Measurements from ENCODE around the gene PLA2G4E. TPM values are rescaled to one million over a fixed set of nuclear protein-coding genes. Genes with fewer than 3 reads are reported as not detected.
A peak's percentile ranks its signal among the peaks of the same experiment; 100 is the strongest.

The PLA2G4E gene
- total and polyA plus RNA-seq, 2 of the 13 experiments (the other 11 are each of a cell fraction or from before 2014, with no cell fraction given): not detected

DNA sequence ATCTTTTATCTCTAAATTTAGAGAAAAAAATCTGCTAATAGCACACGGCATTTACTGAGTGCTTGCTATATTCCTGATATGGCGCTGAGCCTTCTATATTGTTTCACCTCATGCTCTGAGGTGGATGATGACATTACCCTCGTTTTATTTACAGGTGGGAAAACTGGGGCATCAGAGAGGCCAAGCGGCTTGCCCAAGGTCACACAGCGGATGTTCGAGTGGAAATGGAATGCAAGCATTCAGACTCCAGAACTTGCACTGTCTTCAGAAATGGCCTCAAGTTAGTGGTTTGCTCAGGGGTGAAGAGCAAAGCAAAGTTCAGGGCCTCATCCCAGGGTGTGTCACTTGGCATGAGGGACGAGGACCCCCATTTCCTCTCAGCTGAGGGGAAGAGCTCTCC, 65.7 kb downstream of the PLA2G4E start:
- DNase-seq (ENCODE audit: low spot score): no peak
- H3K9ac ChIP-seq (ENCODE audit: insufficient read depth, low read depth, low read length): no peak overlapping the region
- in situ Hi-C loops (cut with HindIII; ENCODE audit: extremely low pct_ligation_motif_present, low pct_unique_long_range_greater_than_20kb): no loop called here
- POLR2A ChIA-PET: no interaction called here
- WGBS (ENCODE audit: low lambda C conversion rate): 79% methylated on average over 7 of the region's 7 CpGs
- H4K20me1 ChIP-seq (ENCODE audit: insufficient read depth, low read length): no peaks in the 10 kb centered on the region
- H3K4me1 ChIP-seq (ENCODE audit: insufficient read depth, low read length): peaks cover 6% of the 10 kb centered on the region; the same call in 1 of the 2 replicates
- no TSS peak for BruUV-seq (replicated peaks)
- no peak for FAIRE-seq
- TF ChIP-seq ZMYM3 (CRISPR knock-in tag; IDR thresholded peaks at IDR 0.05) (peak; percentile 72), ZNF768 (CRISPR knock-in tag; IDR thresholded peaks at IDR 0.05) (peak; percentile 97), ZNF652 (CRISPR knock-in tag; IDR thresholded peaks at IDR 0.05; ENCODE audit: borderline replicate concordance, low read depth) (no peak)
- TF ChIP-seq, protein P1, sequence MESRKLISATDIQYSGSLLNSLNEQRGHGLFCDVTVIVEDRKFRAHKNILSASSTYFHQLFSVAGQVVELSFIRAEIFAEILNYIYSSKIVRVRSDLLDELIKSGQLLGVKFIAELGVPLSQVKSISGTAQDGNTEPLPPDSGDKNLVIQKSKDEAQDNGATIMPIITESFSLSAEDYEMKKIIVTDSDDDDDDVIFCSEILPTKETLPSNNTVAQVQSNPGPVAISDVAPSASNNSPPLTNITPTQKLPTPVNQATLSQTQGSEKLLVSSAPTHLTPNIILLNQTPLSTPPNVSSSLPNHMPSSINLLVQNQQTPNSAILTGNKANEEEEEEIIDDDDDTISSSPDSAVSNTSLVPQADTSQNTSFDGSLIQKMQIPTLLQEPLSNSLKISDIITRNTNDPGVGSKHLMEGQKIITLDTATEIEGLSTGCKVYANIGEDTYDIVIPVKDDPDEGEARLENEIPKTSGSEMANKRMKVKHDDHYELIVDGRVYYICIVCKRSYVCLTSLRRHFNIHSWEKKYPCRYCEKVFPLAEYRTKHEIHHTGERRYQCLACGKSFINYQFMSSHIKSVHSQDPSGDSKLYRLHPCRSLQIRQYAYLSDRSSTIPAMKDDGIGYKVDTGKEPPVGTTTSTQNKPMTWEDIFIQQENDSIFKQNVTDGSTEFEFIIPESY (CRISPR knock-in tag; IDR thresholded peaks at IDR 0.05): peak; percentile 22; the same call in 1 of the 2 replicates
- peaks cover 2 to 9% of the 10 kb centered on the region in 2 experiments; a peak in 4 of 5 replicates for H3K36me3 ChIP-seq (replicated peaks in 1 of 2; ENCODE audit: control insufficient read depth in 1 of 2, insufficient read depth in 2 of 2, low read length in 2 of 2)
- ATAC-seq: no peak
- H3K4me2 ChIP-seq (ENCODE audit: low read depth, low read length): no peak overlapping the region
- intact Hi-C loops (cut with micrococcal nuclease; ENCODE audit: unreplicated experiment): no loop called here
- H2AFZ ChIP-seq (ENCODE audit: low read length): no peak overlapping the region
- H3K27me3 ChIP-seq (ENCODE audit: control insufficient read depth in 1 of 2, insufficient read depth in 2 of 2, low read length in 2 of 2): no peaks in the 10 kb centered on the region
- no peak overlapping the region for H3K4me3 ChIP-seq (replicated peaks in 1 of 3; ENCODE audit: insufficient read depth in 1 of 3, low read depth in 2 of 3, low read length in 3 of 3)
- H3K79me2 ChIP-seq (ENCODE audit: insufficient read depth, low read length): peaks cover 3% of the 10 kb centered on the region
- no peak overlapping the region for H3K27ac ChIP-seq (ENCODE audit: extremely low read length, insufficient read depth, low read length)
- no peaks in the 10 kb centered on the region for H3K9me3 ChIP-seq (ENCODE audit: low read length)
- CTCF ChIA-PET (ENCODE audit: low intra/inter-chr PET ratio, low total read pairs): no interaction called here

DNA sequence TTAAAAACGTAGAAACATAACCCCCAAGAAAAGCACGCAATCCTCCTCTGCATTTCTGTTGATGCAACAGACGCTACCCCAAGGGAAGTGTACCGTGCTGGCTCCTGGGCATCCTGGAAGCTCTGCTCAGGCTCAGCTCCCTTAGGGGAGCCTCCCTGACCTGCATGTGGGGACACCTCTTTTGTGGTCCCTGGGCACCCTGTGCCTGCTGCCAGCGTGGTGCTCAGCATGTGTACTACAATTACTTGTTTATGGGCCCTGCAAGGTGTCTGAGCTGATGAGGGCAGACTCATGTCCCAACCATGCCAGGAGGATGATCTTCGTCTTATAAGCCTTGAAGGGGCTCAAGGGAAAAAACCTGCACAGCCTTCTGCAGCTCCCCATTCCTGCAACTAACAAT, 66.8 kb downstream of the PLA2G4E start:
- intact Hi-C loops (cut with micrococcal nuclease; ENCODE audit: unreplicated experiment): no loop called here
- H3K4me1 ChIP-seq (ENCODE audit: insufficient read depth, low read length): no peaks in the 10 kb centered on the region
- H3K27me3 ChIP-seq (ENCODE audit: control insufficient read depth in 1 of 2, insufficient read depth in 2 of 2, low read length in 2 of 2): no peaks in the 10 kb centered on the region
- ATAC-seq: no peak
- no peak for FAIRE-seq
- no peak overlapping the region for H3K9ac ChIP-seq (ENCODE audit: insufficient read depth, low read depth, low read length)
- POLR2A ChIA-PET: interaction anchor here (1.2 to 1.6 kb wide), 2 partner anchors 17 to 18 kb away, joined by 3 read pairs; partner anchors contain the start of gene EHD4
- no peak overlapping the region for H3K4me2 ChIP-seq (ENCODE audit: low read depth, low read length)
- no TSS peak for BruUV-seq (replicated peaks)
- H3K4me3 ChIP-seq (replicated peaks in 1 of 3; ENCODE audit: insufficient read depth in 1 of 3, low read depth in 2 of 3, low read length in 3 of 3): no peak overlapping the region
- H3K27ac ChIP-seq (ENCODE audit: extremely low read length, insufficient read depth, low read length): no peak overlapping the region
- H4K20me1 ChIP-seq (ENCODE audit: insufficient read depth, low read length): no peaks in the 10 kb centered on the region
- no peak for DNase-seq (ENCODE audit: low spot score)
- in situ Hi-C loops (cut with HindIII; ENCODE audit: extremely low pct_ligation_motif_present, low pct_unique_long_range_greater_than_20kb): no loop called here
- CTCF ChIA-PET (ENCODE audit: low intra/inter-chr PET ratio, low total read pairs): no interaction called here
- 90% methylated on average over 6 of the region's 6 CpGs for WGBS (ENCODE audit: low lambda C conversion rate)
- peaks cover 2 to 9% of the 10 kb centered on the region in 2 experiments; a peak in 4 of 5 replicates for H3K36me3 ChIP-seq (replicated peaks in 1 of 2; ENCODE audit: control insufficient read depth in 1 of 2, insufficient read depth in 2 of 2, low read length in 2 of 2)
- H3K79me2 ChIP-seq (ENCODE audit: insufficient read depth, low read length): no peaks in the 10 kb centered on the region
- H3K9me3 ChIP-seq (ENCODE audit: low read length): no peaks in the 10 kb centered on the region
- no peak overlapping the region for H2AFZ ChIP-seq (ENCODE audit: low read length)
- no peak for TF ChIP-seq HMGA1 (CRISPR knock-in tag; conservative IDR thresholded peaks at IDR 0.05)
- TF ChIP-seq, protein P2, sequence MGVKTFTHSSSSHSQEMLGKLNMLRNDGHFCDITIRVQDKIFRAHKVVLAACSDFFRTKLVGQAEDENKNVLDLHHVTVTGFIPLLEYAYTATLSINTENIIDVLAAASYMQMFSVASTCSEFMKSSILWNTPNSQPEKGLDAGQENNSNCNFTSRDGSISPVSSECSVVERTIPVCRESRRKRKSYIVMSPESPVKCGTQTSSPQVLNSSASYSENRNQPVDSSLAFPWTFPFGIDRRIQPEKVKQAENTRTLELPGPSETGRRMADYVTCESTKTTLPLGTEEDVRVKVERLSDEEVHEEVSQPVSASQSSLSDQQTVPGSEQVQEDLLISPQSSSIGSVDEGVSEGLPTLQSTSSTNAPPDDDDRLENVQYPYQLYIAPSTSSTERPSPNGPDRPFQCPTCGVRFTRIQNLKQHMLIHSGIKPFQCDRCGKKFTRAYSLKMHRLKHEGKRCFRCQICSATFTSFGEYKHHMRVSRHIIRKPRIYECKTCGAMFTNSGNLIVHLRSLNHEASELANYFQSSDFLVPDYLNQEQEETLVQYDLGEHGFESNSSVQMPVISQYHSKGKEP (CRISPR knock-in tag; IDR thresholded peaks at IDR 0.05): no peak
- no peak for TF ChIP-seq ZNF546 (CRISPR knock-in tag; conservative IDR thresholded peaks at IDR 0.05)
- no peak for TF ChIP-seq ZNF775 (CRISPR knock-in tag; IDR thresholded peaks at IDR 0.05; ENCODE audit: borderline replicate concordance)
- no peak for TF ChIP-seq CREM (IDR thresholded peaks at IDR 0.05)
- no peak for TF ChIP-seq CREM (CRISPR knock-in tag; IDR thresholded peaks at IDR 0.05)

Measured in HepG2 (cell line).